Measurements from ENCODE around the gene CNTN4.

CNTN4 gene

DNA sequence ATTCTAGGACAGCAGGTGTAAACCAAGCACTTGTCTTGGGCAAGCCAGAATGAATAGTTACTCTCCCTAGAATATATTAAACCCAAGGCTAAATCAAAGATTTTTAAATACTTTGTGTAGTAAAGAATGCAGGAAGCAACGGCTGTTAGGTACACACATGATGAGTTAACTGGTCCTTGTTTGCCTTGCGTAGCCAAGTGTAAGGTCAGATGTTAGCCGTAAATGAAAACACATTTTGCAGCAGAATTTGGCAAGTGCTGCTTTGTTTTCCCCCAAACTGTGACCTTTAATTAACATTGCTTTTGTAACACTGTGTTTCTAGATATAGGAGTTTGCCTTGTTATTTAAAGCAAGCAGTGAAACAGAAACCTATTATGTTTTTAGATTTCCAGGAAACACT, 642.9 kb downstream of the CNTN4 start:
- H3K4me3 ChIP-seq (ENCODE audit: low read depth, low read length): no peak overlapping the region
- TF ChIP-seq, protein P1, sequence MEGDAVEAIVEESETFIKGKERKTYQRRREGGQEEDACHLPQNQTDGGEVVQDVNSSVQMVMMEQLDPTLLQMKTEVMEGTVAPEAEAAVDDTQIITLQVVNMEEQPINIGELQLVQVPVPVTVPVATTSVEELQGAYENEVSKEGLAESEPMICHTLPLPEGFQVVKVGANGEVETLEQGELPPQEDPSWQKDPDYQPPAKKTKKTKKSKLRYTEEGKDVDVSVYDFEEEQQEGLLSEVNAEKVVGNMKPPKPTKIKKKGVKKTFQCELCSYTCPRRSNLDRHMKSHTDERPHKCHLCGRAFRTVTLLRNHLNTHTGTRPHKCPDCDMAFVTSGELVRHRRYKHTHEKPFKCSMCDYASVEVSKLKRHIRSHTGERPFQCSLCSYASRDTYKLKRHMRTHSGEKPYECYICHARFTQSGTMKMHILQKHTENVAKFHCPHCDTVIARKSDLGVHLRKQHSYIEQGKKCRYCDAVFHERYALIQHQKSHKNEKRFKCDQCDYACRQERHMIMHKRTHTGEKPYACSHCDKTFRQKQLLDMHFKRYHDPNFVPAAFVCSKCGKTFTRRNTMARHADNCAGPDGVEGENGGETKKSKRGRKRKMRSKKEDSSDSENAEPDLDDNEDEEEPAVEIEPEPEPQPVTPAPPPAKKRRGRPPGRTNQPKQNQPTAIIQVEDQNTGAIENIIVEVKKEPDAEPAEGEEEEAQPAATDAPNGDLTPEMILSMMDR (IDR thresholded peaks at IDR 0.05; ENCODE audit: low read depth, low read length): no peak

DNA sequence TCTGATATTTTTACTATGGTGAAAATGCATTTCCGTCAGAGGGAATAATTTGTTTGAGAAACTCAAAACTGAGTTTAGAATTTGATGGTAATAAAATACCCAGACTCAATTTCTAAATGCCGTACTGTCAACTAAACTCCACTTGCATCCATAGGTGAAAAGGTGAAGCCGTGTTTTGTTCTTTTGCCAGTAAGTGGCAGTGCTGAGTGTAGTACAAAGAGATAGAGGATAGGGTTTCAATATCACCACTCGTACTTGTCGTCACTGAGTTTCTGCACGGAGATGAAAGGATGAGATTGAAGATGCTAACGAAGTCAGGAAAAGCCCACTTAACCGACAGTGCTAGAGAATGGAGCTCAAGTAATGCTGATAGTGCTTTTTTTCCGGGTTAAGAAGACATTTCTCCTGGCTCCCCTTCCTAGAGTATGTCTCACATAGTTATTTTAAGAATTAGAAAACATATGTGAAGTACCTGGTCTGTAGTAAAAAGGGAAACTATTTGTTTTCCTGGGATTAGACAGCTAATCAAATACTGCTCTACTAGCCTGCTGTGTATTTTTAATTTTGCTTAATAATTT, 666.4 kb downstream of the CNTN4 start:
- no peak overlapping the region for H3K4me3 ChIP-seq (ENCODE audit: low read depth, low read length)
- TF ChIP-seq, protein P1 (IDR thresholded peaks at IDR 0.05; ENCODE audit: low read depth, low read length): no peak

DNA sequence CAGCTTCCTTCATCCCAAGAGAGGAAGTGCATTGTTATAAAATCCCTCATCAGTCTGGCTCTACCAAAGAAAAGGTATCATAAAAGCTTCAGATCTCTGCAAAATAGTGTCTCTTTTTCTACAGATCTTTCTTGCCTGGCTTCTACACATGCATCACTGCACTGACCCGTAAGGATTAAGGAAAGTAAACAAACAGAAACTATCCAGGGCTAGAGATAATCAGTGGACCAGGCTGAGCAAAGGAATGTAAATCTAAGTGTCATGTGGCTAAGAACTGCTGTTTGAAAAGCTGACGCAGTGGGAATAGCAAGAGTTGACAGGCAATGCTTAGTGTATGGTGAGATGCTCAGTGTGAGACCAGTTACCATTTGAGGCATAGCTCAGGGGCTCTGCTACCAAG, 671.8 kb downstream of the CNTN4 start:
- H3K4me3 ChIP-seq (ENCODE audit: low read depth, low read length): no peak overlapping the region
- TF ChIP-seq, protein P1 (IDR thresholded peaks at IDR 0.05; ENCODE audit: low read depth, low read length): no peak

DNA sequence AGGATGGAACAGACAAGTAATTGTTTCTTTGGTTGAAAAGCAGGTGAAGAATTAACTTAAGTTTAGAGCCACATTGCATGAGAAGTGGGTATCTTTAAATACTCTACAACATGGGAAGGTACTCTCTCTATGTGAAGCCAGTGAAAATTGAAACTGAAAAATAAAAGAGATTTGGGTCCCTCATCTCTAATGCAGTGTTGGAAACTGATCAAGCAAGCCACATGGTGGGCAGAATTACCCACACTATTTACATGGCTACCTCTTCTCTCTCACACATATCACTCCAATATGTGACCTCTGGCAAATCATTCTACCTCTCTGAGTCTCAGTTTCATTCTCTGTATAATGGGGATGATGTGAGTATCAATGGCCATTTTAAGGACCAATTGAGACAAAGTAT, 672.5 kb downstream of the CNTN4 start:
- H3K4me3 ChIP-seq (ENCODE audit: low read depth, low read length): no peak overlapping the region
- TF ChIP-seq, protein P1 (IDR thresholded peaks at IDR 0.05; ENCODE audit: low read depth, low read length): no peak

DNA sequence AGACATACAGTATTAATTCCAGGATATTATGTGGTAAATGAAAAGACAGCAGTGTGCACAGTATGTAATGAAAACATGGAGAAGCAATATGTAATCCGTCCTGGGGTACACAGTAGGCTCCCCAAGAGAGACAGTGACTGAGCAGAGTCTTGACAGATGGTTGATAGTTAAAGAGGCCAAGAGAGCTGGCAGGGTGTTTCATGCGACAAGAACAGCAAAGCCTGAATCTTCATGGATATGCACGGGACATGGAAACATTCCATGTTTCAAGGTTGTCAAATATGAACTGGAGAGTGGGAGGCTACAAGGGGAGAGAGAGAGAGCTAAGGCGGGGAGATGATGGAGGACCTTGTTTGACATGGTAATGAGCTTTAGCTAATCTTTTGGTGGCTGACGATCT, 673.1 kb downstream of the CNTN4 start:
- no peak overlapping the region for H3K4me3 ChIP-seq (ENCODE audit: low read depth, low read length)
- TF ChIP-seq, protein P1 (IDR thresholded peaks at IDR 0.05; ENCODE audit: low read depth, low read length): no peak

DNA sequence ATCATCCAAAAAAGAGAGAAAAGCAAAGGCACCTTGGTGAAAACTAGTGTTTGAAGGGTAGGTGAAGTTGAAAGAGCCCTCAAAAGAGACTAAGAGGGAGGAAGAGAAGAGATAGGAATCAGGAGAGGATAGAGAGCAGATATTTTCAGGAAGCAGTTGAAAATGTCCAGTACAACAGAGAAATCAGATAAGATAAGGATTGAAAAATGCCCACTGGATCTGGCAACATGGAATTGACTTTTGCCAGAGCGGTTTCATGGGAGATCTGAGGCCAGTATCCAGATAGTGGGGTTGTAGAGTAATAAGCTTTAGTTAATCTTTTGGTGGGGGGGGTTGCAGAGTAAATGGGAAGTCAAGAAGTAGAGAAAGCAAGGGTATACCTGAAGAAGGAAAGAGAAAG, 674.1 kb downstream of the CNTN4 start:
- TF ChIP-seq, protein P1 (IDR thresholded peaks at IDR 0.05; ENCODE audit: low read depth, low read length): no peak

DNA sequence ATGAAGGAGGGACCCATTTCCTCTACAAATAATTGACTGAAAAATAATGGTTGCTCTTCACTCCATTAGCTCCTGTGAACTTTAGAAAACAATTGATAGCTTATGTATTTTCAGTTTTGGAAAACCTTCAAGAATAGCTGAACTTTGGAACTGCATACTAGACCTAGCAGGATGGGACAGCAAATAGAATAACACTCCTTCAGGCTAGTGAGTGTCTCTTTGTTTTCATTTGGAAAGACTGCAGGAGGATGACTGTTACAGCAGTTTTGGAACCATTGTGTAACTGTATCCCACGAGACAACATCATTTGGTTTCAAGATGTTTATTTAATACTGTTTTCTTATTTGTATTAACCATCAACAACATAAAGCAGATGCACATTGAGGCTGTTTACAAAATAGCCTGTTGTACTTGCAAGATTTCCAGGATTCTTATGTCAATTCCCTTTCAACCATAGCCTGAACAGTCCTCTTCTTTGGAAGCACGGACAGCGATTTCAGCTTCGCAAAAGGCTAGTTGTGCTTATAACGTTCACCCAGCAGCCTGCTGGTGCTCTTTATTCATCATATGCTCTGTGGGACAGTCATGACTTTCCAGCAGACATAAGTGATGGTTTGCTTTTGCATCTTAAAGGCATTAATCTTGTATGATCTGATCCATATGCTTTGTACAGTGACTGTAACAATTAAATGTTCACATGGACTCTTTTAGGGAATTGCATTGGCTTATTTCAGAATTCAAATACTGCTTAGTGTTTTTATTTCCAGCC, 676.0 kb downstream of the CNTN4 start:
- H3K4me3 ChIP-seq (ENCODE audit: low read depth, low read length): no peak overlapping the region
- TF ChIP-seq, protein P1 (IDR thresholded peaks at IDR 0.05; ENCODE audit: low read depth, low read length): no peak

More for the DNA sequence above, 674.1 kb downstream of the CNTN4 start:
- no peak overlapping the region for H3K4me3 ChIP-seq (ENCODE audit: low read depth, low read length)

Data from WI38 (cell line).